Stromal cell of bone marrow (primary cell): ENCODE measurements around the gene MMP11.

Experiments used
- DNase-seq: peaks from one replicate; pipeline ENCODE4 v3.0.0-alpha.2; 2012; ENCODE audit warnings: low read depth

The MMP11 gene

GRCh38 chr22:23781065-23781464 is 8.4 kb downstream of the MMP11 start:
- no peak for DNase-seq

- peak; percentile 71 for DNase-seq
Observed at GRCh38 chr22:23781511-23782183, 9.0 kb downstream of the MMP11 start.

- DNase-seq: no peak
Observed at GRCh38 chr22:23782252-23782651, 9.6 kb downstream of the MMP11 start.

- no peak for DNase-seq
Observed at GRCh38 chr22:23782703-23783102, 10.1 kb downstream of the MMP11 start.

- DNase-seq: no peak
Observed at GRCh38 chr22:23783265-23784150, 10.9 kb downstream of the MMP11 start.

GRCh38 chr22:23784215-23784732 is 11.6 kb downstream of the MMP11 start:
- DNase-seq: peak; percentile 25

- DNase-seq: no peak
Observed at GRCh38 chr22:23786261-23786710, 13.6 kb downstream of the MMP11 start.

GRCh38 chr22:23786752-23787599 is 14.3 kb downstream of the MMP11 start, which contains the start of gene SMARCB1:
Gene SMARCB1 (plus strand): TSS chr22:23786966. CDS start chr22:23787170, 204 bp downstream.
- peak; percentile 88 for DNase-seq

- DNase-seq: no peak
Observed at GRCh38 chr22:23787600-23787896, 14.9 kb downstream of the MMP11 start.

- no peak for DNase-seq
Observed at GRCh38 chr22:23787910-23788309, 15.3 kb downstream of the MMP11 start.

GRCh38 chr22:23789121-23789520 is 16.5 kb downstream of the MMP11 start:
- DNase-seq: no peak

GRCh38 chr22:23789638-23790037 is 17.0 kb downstream of the MMP11 start:
- DNase-seq: no peak

- no peak for DNase-seq
Observed at GRCh38 chr22:23790819-23791737, 18.4 kb downstream of the MMP11 start.

- DNase-seq: no peak
Observed at GRCh38 chr22:23791738-23792645, 19.3 kb downstream of the MMP11 start.

- no peak for DNase-seq
Observed at GRCh38 chr22:23793326-23793725, 20.7 kb downstream of the MMP11 start.

- DNase-seq: no peak
Observed at GRCh38 chr22:23796461-23796860, 23.8 kb downstream of the MMP11 start.

GRCh38 chr22:23800297-23801237 is 27.9 kb downstream of the MMP11 start:
- DNase-seq: no peak

- no peak for DNase-seq
Observed at GRCh38 chr22:23801238-23801821, 28.7 kb downstream of the MMP11 start.
